ENCODE measurements around the gene FBXO31.

DNA sequence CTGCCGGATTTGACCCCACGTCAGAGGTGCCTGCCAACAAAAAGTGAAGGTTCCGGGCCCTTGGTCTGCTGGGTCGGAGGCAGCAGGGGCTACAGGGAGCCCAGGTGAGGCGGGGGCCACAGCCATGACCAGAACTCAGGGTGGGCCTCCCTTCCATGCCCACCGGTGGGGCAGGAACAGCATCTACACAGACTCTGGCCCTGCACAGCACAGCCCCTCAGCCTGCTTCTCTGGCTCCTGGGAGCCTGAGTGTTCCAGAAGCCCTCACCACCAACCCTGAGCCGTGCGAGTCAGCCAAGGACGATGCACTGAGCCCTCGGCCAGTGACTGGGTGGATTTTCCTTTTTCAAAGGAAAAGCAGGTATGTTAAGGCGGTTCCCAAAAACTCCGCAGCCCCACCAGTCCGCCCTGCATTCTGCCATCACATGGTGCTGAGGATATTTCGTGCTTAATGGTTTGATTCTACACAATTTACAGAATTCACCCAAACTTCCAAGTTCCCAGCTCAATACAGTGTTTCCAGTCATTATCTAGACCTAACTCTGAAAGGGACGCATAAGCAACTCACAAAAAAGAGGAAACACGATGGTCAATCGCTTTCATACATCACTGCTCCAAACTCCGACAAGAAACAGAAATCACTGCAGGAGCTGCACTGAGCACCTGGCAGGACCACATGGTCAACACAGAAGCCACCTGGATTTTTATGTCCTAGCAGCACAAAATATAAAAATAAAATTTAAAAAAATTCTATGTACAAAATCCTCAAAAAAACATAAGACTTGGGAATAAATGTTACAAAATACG, 46.9 kb downstream of the FBXO31 start:
- no peak for TF ChIP-seq ZNF223 (tag by site-specific recombination; IDR thresholded peaks at IDR 0.05)
- no peak for TF ChIP-seq ZNF274 (IDR thresholded peaks at IDR 0.05; ENCODE audit: low read length)
- no peak for TF ChIP-seq ZNF274 (tag by site-specific recombination; IDR thresholded peaks at IDR 0.05; ENCODE audit: borderline replicate concordance)
- TF ChIP-seq ZNF658 (tag by site-specific recombination; IDR thresholded peaks at IDR 0.05), result no peak
- TF ChIP-seq, protein P1, sequence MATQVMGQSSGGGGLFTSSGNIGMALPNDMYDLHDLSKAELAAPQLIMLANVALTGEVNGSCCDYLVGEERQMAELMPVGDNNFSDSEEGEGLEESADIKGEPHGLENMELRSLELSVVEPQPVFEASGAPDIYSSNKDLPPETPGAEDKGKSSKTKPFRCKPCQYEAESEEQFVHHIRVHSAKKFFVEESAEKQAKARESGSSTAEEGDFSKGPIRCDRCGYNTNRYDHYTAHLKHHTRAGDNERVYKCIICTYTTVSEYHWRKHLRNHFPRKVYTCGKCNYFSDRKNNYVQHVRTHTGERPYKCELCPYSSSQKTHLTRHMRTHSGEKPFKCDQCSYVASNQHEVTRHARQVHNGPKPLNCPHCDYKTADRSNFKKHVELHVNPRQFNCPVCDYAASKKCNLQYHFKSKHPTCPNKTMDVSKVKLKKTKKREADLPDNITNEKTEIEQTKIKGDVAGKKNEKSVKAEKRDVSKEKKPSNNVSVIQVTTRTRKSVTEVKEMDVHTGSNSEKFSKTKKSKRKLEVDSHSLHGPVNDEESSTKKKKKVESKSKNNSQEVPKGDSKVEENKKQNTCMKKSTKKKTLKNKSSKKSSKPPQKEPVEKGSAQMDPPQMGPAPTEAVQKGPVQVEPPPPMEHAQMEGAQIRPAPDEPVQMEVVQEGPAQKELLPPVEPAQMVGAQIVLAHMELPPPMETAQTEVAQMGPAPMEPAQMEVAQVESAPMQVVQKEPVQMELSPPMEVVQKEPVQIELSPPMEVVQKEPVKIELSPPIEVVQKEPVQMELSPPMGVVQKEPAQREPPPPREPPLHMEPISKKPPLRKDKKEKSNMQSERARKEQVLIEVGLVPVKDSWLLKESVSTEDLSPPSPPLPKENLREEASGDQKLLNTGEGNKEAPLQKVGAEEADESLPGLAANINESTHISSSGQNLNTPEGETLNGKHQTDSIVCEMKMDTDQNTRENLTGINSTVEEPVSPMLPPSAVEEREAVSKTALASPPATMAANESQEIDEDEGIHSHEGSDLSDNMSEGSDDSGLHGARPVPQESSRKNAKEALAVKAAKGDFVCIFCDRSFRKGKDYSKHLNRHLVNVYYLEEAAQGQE (tag by site-specific recombination; IDR thresholded peaks at IDR 0.05), result no peak
- no peak for TF ChIP-seq YY1 (tag by site-specific recombination; IDR thresholded peaks at IDR 0.05)
- TF ChIP-seq HOXD13 (CRISPR knock-in tag; IDR thresholded peaks at IDR 0.05; ENCODE audit: borderline replicate concordance), result no peak
- no peak for TF ChIP-seq ZNF112 (tag by site-specific recombination; IDR thresholded peaks at IDR 0.05)
- TF ChIP-seq, protein P2, sequence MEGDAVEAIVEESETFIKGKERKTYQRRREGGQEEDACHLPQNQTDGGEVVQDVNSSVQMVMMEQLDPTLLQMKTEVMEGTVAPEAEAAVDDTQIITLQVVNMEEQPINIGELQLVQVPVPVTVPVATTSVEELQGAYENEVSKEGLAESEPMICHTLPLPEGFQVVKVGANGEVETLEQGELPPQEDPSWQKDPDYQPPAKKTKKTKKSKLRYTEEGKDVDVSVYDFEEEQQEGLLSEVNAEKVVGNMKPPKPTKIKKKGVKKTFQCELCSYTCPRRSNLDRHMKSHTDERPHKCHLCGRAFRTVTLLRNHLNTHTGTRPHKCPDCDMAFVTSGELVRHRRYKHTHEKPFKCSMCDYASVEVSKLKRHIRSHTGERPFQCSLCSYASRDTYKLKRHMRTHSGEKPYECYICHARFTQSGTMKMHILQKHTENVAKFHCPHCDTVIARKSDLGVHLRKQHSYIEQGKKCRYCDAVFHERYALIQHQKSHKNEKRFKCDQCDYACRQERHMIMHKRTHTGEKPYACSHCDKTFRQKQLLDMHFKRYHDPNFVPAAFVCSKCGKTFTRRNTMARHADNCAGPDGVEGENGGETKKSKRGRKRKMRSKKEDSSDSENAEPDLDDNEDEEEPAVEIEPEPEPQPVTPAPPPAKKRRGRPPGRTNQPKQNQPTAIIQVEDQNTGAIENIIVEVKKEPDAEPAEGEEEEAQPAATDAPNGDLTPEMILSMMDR (tag by site-specific recombination; IDR thresholded peaks at IDR 0.05), result no peak
- no peak for TF ChIP-seq ZNF558 (tag by site-specific recombination; IDR thresholded peaks at IDR 0.05)
- no peak for TF ChIP-seq ZNF426 (tag by site-specific recombination; IDR thresholded peaks at IDR 0.05)
- TF ChIP-seq ZBTB8A (tag by site-specific recombination; IDR thresholded peaks at IDR 0.05), result no peak

Measured in HEK293 (cell line).